Measurements from ENCODE around the gene RTP1. TPM values are rescaled to one million over a fixed set of nuclear protein-coding genes. Genes with fewer than 3 reads are reported as not detected.

Gene RTP1
- total RNA-seq, 2 donors from 2014 or later, result 0.88 TPM; not detected in 1

GRCh38 chr3:187172929-187173328, 24.4 kb upstream of the RTP1 start:
- H3K4me3 Mint-ChIP-seq, result no peak overlapping the region
- Histone ChIP-seq H3K4me3 (ENCODE audit: low read length) (no peak overlapping the region), H3K9me3 (ENCODE audit: control insufficient read depth, low read length) (no peaks in the 10 kb centered on the region), H3K36me3 (ENCODE audit: control insufficient read depth, insufficient read depth, low read length) (no peaks in the 10 kb centered on the region), H3K4me1 (ENCODE audit: control insufficient read depth, insufficient read depth, low read length) (no peaks in the 10 kb centered on the region), H3K27ac (ENCODE audit: low read depth, low read length) (no peak overlapping the region), H3K27me3 (ENCODE audit: control insufficient read depth, insufficient read depth, low read length, poor library complexity, severe bottlenecking) (no peaks in the 10 kb centered on the region), H3K9ac (ENCODE audit: extremely low read depth, low read length, poor library complexity, severe bottlenecking) (no peak overlapping the region)
- peaks cover 3% of the 10 kb centered on the region for H3K27me3 Mint-ChIP-seq (ENCODE audit: insufficient read depth)
- no peak for TF ChIP-seq CTCF (conservative IDR thresholded peaks at IDR 0.05)
- 94 to 100% methylated on average over 2 of the region's 2 CpGs for WGBS, 2 experiments (ENCODE audit: insufficient coverage in 1 of 2, insufficient read length in 1 of 2)
- H3K36me3 Mint-ChIP-seq (ENCODE audit: low read depth), result peaks cover 4% of the 10 kb centered on the region
- peaks cover 24% of the 10 kb centered on the region for H3K4me1 Mint-ChIP-seq
- no peak for DNase-seq
- no peak overlapping the region for H3K27ac Mint-ChIP-seq
- H3K9me3 Mint-ChIP-seq, result no peaks in the 10 kb centered on the region

GRCh38 chr3:187181454-187182170, 15.7 kb upstream of the RTP1 start:
- H3K9ac ChIP-seq (ENCODE audit: extremely low read depth, low read length, poor library complexity, severe bottlenecking), result no peak overlapping the region
- H3K4me1 ChIP-seq (ENCODE audit: control insufficient read depth, insufficient read depth, low read length), result peaks cover 4% of the 10 kb centered on the region
- H3K27me3 ChIP-seq (ENCODE audit: control insufficient read depth, insufficient read depth, low read length, poor library complexity, severe bottlenecking), result no peaks in the 10 kb centered on the region
- H3K36me3 Mint-ChIP-seq (ENCODE audit: low read depth), result peaks cover 4% of the 10 kb centered on the region
- DNase-seq, result no peak
- peaks cover 61% of the 10 kb centered on the region for H3K4me1 Mint-ChIP-seq
- H3K36me3 ChIP-seq (ENCODE audit: control insufficient read depth, insufficient read depth, low read length), result no peaks in the 10 kb centered on the region
- H3K27me3 Mint-ChIP-seq (ENCODE audit: insufficient read depth), result peaks cover 29% of the 10 kb centered on the region
- H3K9me3 Mint-ChIP-seq, result no peaks in the 10 kb centered on the region
- no peak overlapping the region for H3K27ac ChIP-seq (ENCODE audit: low read depth, low read length)
- 50 to 92% methylated on average over 1 to 7 of the region's 7 CpGs for WGBS, 2 experiments (ENCODE audit: insufficient coverage in 1 of 2, insufficient read length in 1 of 2)
- H3K4me3 ChIP-seq (ENCODE audit: low read length), result no peak overlapping the region
- H3K27ac Mint-ChIP-seq, result peak overlapping the region; percentile 89
- no peaks in the 10 kb centered on the region for H3K9me3 ChIP-seq (ENCODE audit: control insufficient read depth, low read length)
- TF ChIP-seq CTCF (conservative IDR thresholded peaks at IDR 0.05), result no peak
- H3K4me3 Mint-ChIP-seq, result peak overlapping the region; percentile 69

- H3K4me3 Mint-ChIP-seq, result no peak overlapping the region
- peak; percentile 64 for DNase-seq
- no peaks in the 10 kb centered on the region for H3K9me3 ChIP-seq (ENCODE audit: control insufficient read depth, low read length)
- H3K36me3 Mint-ChIP-seq (ENCODE audit: low read depth), result peaks cover 4% of the 10 kb centered on the region
- H3K9me3 Mint-ChIP-seq, result no peaks in the 10 kb centered on the region
- no peak overlapping the region for H3K9ac ChIP-seq (ENCODE audit: extremely low read depth, low read length, poor library complexity, severe bottlenecking)
- H3K27ac Mint-ChIP-seq, result peak overlapping the region; percentile 78
- H3K27me3 Mint-ChIP-seq (ENCODE audit: insufficient read depth), result peaks cover 28% of the 10 kb centered on the region
- H3K36me3 ChIP-seq (ENCODE audit: control insufficient read depth, insufficient read depth, low read length), result no peaks in the 10 kb centered on the region
- no peaks in the 10 kb centered on the region for H3K27me3 ChIP-seq (ENCODE audit: control insufficient read depth, insufficient read depth, low read length, poor library complexity, severe bottlenecking)
- no peak for TF ChIP-seq CTCF (conservative IDR thresholded peaks at IDR 0.05)
- no peak overlapping the region for H3K4me3 ChIP-seq (ENCODE audit: low read length)
- no peak overlapping the region for H3K27ac ChIP-seq (ENCODE audit: low read depth, low read length)
- H3K4me1 Mint-ChIP-seq, result peaks cover 62% of the 10 kb centered on the region
- 68 to 82% methylated on average over 5 to 7 of the region's 7 CpGs for WGBS, 2 experiments (ENCODE audit: insufficient coverage in 1 of 2, insufficient read length in 1 of 2)
- H3K4me1 ChIP-seq (ENCODE audit: control insufficient read depth, insufficient read depth, low read length), result peaks cover 4% of the 10 kb centered on the region
Measured at GRCh38 chr3:187183210-187183862, 13.9 kb upstream of the RTP1 start.

Measured in endodermal cell (in vitro differentiated cells).